H1 (cell line): ENCODE results near the gene GIPC2. TPM values are rescaled to one million over a fixed set of nuclear protein-coding genes. Genes with fewer than 3 reads are reported as not detected.

Source experiments
- CTCF ChIA-PET: fragments of 300-600 bp; sonication (Branson Sonifier 250); formaldehyde crosslinking; loops from one replicate; lab custom pipeline; 2021; ENCODE audit not compliant: partially characterized antibody; lab: Charles Lee
- POLR2A ChIA-PET: fragments of 300-600 bp; sonication (Branson Sonifier 250); formaldehyde crosslinking; loops from one replicate; lab custom pipeline; 2021; ENCODE audit warnings: inconsistent platforms; ENCODE audit not compliant: partially characterized antibody; lab: Charles Lee
- DNase-seq, 2 experiments: peaks; one replicate each; pipeline versions ENCODE4 v3.0.0 to v3.0.0-alpha.2; 2010 to 2022; ENCODE audit warnings: low spot score in 2 of 2, low read depth in 1 of 2, mixed read lengths in 1 of 2
- FAIRE-seq: peaks from 2 replicates; lab custom pipeline; 2011; peaks lifted over from hg19 to GRCh38; lab: Jason Lieb, UNC
- H2AFZ ChIP-seq: 2 replicates; pipeline ENCODE4 v1.8.1; 2012; ENCODE audit warnings: low read length, inconsistent platforms
- H2AK5ac ChIP-seq: 2 replicates; pipeline ENCODE4 v1.6.1; 2013; ENCODE audit warnings: low read depth, low read length
- H2BK120ac ChIP-seq: replicated peaks from 2 replicates; pipeline ENCODE3; 2013; ENCODE audit warnings: low read depth, low read length, inconsistent platforms
- H2BK12ac ChIP-seq: 2 replicates; pipeline ENCODE4 v1.6.1; 2013; ENCODE audit warnings: low read depth, low read length
- H2BK15ac ChIP-seq: 2 replicates; pipeline ENCODE4 v1.6.1; 2013; ENCODE audit warnings: low read length
- H2BK20ac ChIP-seq: 2 replicates; pipeline ENCODE4 v1.6.1; 2013; ENCODE audit warnings: low read length
- H2BK5ac ChIP-seq: 2 replicates; pipeline ENCODE4 v1.6.1; 2013; ENCODE audit warnings: low read depth, low read length
- H3K14ac ChIP-seq: 2 replicates; pipeline ENCODE4 v1.6.1; 2013; ENCODE audit warnings: inconsistent platforms; ENCODE audit not compliant: insufficient read length
- H3K18ac ChIP-seq: 2 replicates; pipeline ENCODE4 v1.6.1; 2013; ENCODE audit warnings: low read length; ENCODE audit errors: extremely low read depth
- H3K23ac ChIP-seq: 2 replicates; pipeline ENCODE4 v1.6.1; 2013; ENCODE audit warnings: inconsistent platforms; ENCODE audit not compliant: insufficient read length
- H3K23me2 ChIP-seq: 2 replicates; pipeline ENCODE4 v1.6.1; 2013; ENCODE audit warnings: low read depth, low read length
- H3K27ac ChIP-seq: 2 replicates; pipeline ENCODE4 v1.6.1; 2011; ENCODE audit warnings: low read depth, low read length, inconsistent platforms
- H3K27me3 ChIP-seq, 4 experiments: replicated peaks in 1 of 4; 1 replicate in 1 of 4; 2 replicates in 3 of 4; pipeline versions ENCODE4 v1.6.1 to v1.8.1; 2011 to 2013; ENCODE audit warnings: low read length in 3 of 4, mild to moderate bottlenecking in 3 of 4, inconsistent platforms in 2 of 4, mixed read lengths in 2 of 4, moderate library complexity in 1 of 4; ENCODE audit not compliant: control insufficient read depth in 3 of 4, insufficient read depth in 3 of 4; ENCODE audit errors: extremely low read depth in 1 of 4
- H3K36me3 ChIP-seq, 4 experiments: 2 replicates each; pipeline versions ENCODE4 v1.6.1 to v1.8.1; 2011 to 2013; ENCODE audit warnings: mild to moderate bottlenecking in 4 of 4, low read length in 3 of 4, moderate library complexity in 2 of 4, control low read depth in 1 of 4, inconsistent platforms in 1 of 4; ENCODE audit not compliant: insufficient read depth in 4 of 4, control insufficient read depth in 2 of 4
- H3K4ac ChIP-seq: replicated peaks from 2 replicates; pipeline ENCODE3; 2013; ENCODE audit warnings: low read length, low read depth, mixed read lengths, inconsistent platforms; ENCODE audit not compliant: insufficient read length
- H3K4me1 ChIP-seq, 4 experiments: replicated peaks in 1 of 4; 1 replicate in 1 of 4; 2 replicates in 3 of 4; pipeline versions ENCODE4 v1.6.1 to v1.8.1; 2011 to 2013; ENCODE audit warnings: low read length in 3 of 4, inconsistent platforms in 2 of 4, mixed read lengths in 1 of 4; ENCODE audit not compliant: insufficient read depth in 4 of 4, control insufficient read depth in 3 of 4
- H3K4me2 ChIP-seq, 2 experiments: 2 replicates each; pipeline versions ENCODE4 v1.6.1 to v1.8.1; 2011 to 2013; ENCODE audit warnings: low read depth in 2 of 2, low read length in 2 of 2, control low read depth in 1 of 2, inconsistent platforms in 1 of 2, mild to moderate bottlenecking in 1 of 2; ENCODE audit not compliant: insufficient read depth in 1 of 2
- H3K4me3 ChIP-seq, 4 experiments: fragments of 200-600, 300-600 bp in 1 of 4; sonication (generic), shearing (Covaris generic), sonication (Bioruptor Twin) in 1 of 4; 2 replicates each; pipeline versions ENCODE4 v1.5.1 to v1.8.1; 2011 to 2016; ENCODE audit warnings: low read length in 4 of 4, low read depth in 3 of 4, control low read depth in 2 of 4, inconsistent platforms in 2 of 4, mild to moderate bottlenecking in 2 of 4, mixed read lengths in 1 of 4, moderate library complexity in 1 of 4; ENCODE audit not compliant: insufficient read depth in 2 of 4; ENCODE audit errors: extremely low read depth in 1 of 4
- H3K56ac ChIP-seq: replicated peaks from 2 replicates; pipeline ENCODE3; 2013; ENCODE audit warnings: low read depth, mild to moderate bottlenecking, mixed read lengths, low read length, inconsistent platforms; ENCODE audit not compliant: insufficient read length
- H3K79me1 ChIP-seq: 2 replicates; pipeline ENCODE4 v1.6.1; 2013; ENCODE audit warnings: low read depth, low read length, control low read depth
- H3K79me2 ChIP-seq, 2 experiments: 2 replicates each; pipeline versions ENCODE4 v1.6.1 to v1.8.1; 2012 to 2013; ENCODE audit warnings: low read length in 2 of 2, mild to moderate bottlenecking in 2 of 2, inconsistent platforms in 1 of 2; ENCODE audit not compliant: insufficient read depth in 2 of 2, control insufficient read depth in 1 of 2
- H3K9ac ChIP-seq, 4 experiments: replicated peaks in 1 of 4; 1 replicate in 1 of 4; 2 replicates in 3 of 4; pipeline versions ENCODE4 v1.6.1 to v1.8.1; 2011 to 2013; ENCODE audit warnings: low read depth in 3 of 4, low read length in 3 of 4, control low read depth in 2 of 4, mild to moderate bottlenecking in 2 of 4, moderate library complexity in 2 of 4, inconsistent platforms in 1 of 4; ENCODE audit errors: extremely low read depth in 1 of 4
- H3K9me3 ChIP-seq, 2 experiments: 2 replicates each; pipeline versions ENCODE4 v1.6.1 to v1.8.1; 2012 to 2013; ENCODE audit warnings: mild to moderate bottlenecking in 2 of 2, moderate library complexity in 2 of 2, control low read depth in 1 of 2, inconsistent platforms in 1 of 2, low read depth in 1 of 2, low read length in 1 of 2, mixed read lengths in 1 of 2; ENCODE audit not compliant: insufficient read depth in 2 of 2
- H4K20me1 ChIP-seq, 2 experiments: replicated peaks in 1 of 2; 2 replicates each; pipeline versions ENCODE3 to v1.8.1; 2011 to 2013; ENCODE audit warnings: inconsistent platforms in 2 of 2, low read length in 2 of 2, mild to moderate bottlenecking in 1 of 2; ENCODE audit not compliant: insufficient read depth in 2 of 2, control insufficient read depth in 1 of 2
- H4K5ac ChIP-seq: 2 replicates; pipeline ENCODE4 v1.6.1; 2013; ENCODE audit warnings: low read length, low read depth, mixed read lengths, inconsistent platforms; ENCODE audit not compliant: insufficient read length
- H4K8ac ChIP-seq: 2 replicates; pipeline ENCODE4 v1.8.0; 2013; ENCODE audit warnings: mild to moderate bottlenecking, moderate library complexity, low read length, inconsistent platforms; ENCODE audit not compliant: insufficient read depth; ENCODE audit errors: extremely low read depth
- H4K91ac ChIP-seq: replicated peaks from 2 replicates; pipeline ENCODE3; 2013; ENCODE audit warnings: low read length, mixed read lengths, inconsistent platforms; ENCODE audit not compliant: insufficient read length
- ATF2 ChIP-seq: IDR thresholded peaks from 2 replicates; pipeline ENCODE4 v1.6.1; 2012; ENCODE audit warnings: low read length, inconsistent platforms
- CTBP2 ChIP-seq: IDR thresholded peaks from 2 replicates; pipeline ENCODE4 v1.7.0; 2011; ENCODE audit warnings: borderline replicate concordance, mild to moderate bottlenecking, moderate library complexity, mixed read lengths, low read length; ENCODE audit not compliant: insufficient read depth, insufficient read length
- E2F6 ChIP-seq: IDR thresholded peaks from 2 replicates; pipeline ENCODE4 v1.6.1; 2012; ENCODE audit warnings: inconsistent platforms
- EZH2 ChIP-seq: fragments of 200-600 bp; sonication (generic); IDR thresholded peaks from 2 replicates; pipeline ENCODE4 v1.7.1; 2012; ENCODE audit warnings: low read depth, mild to moderate bottlenecking, moderate library complexity, low read length, inconsistent platforms; ENCODE audit not compliant: severe bottlenecking
- HDAC6 ChIP-seq: IDR thresholded peaks from one replicate; pipeline ENCODE4 v1.7.1; 2012; ENCODE audit warnings: low read depth, mild to moderate bottlenecking, inconsistent platforms, low read length, moderate library complexity
- KDM5A ChIP-seq: fragments of 200-600 bp; IDR thresholded peaks from 2 replicates; pipeline ENCODE4 v1.7.1; 2012; ENCODE audit warnings: mild to moderate bottlenecking, low read length, inconsistent platforms, mixed read lengths
- POLR2AphosphoS5 ChIP-seq: IDR thresholded peaks from 2 replicates; pipeline ENCODE4 v1.6.1; 2011; ENCODE audit warnings: low read depth, low read length
- RBBP5 ChIP-seq: IDR thresholded peaks from 2 replicates; pipeline ENCODE4 v1.7.1; 2012; ENCODE audit warnings: low read depth, mild to moderate bottlenecking, inconsistent platforms, low read length, moderate library complexity, borderline replicate concordance
- SIX5 ChIP-seq: IDR thresholded peaks from 2 replicates; pipeline ENCODE4 v1.6.1; 2011; ENCODE audit warnings: mild to moderate bottlenecking, low read depth, low read length
- SUZ12 ChIP-seq: fragments of 200-600 bp; sonication (generic); IDR thresholded peaks from 2 replicates; pipeline ENCODE4 v1.6.1; 2012; ENCODE audit warnings: mild to moderate bottlenecking, inconsistent platforms, low read length, moderate library complexity, mixed read lengths
- USF2 ChIP-seq: IDR thresholded peaks from 2 replicates; pipeline ENCODE4 v1.6.1; 2011; ENCODE audit warnings: low read length, improper control_type of control experiment
- polyA plus RNA-seq, 7 experiments: library from polyadenylated mRNA; depleted of rRNA in 3 of 7; stranded (reverse) in 5 of 7; unstranded in 2 of 7; fragments of >200 nt in 5 of 7; fragments of 200-250 nt in 2 of 7; gene quantifications; 1 replicate in 5 of 7; 2 replicates in 1 of 7; 4 replicates in 1 of 7; pipeline versions ENCODE4 v1.2.1 to v1.2.3, GENCODE V29; 2011 to 2013; ENCODE audit warnings: missing spikeins in 2 of 7, mixed read lengths in 2 of 7
- total RNA-seq: library from RNA; stranded (reverse); fragmentation: NEBNext Ultra II Directional; extraction: Animal tissue kit (Norgen Biotek cat#: 25700); gene quantifications from 2 replicates; pipeline ENCODE4 v1.2.1, GENCODE V29; 2021

Gene GIPC2
- total and polyA plus RNA-seq, 2 of the 8 experiments (the other 6 are each of a cell fraction or from before 2014, with no cell fraction given) = 0.29 to 0.69 TPM

GRCh38 chr1:78054559-78054958 is 8.8 kb downstream of the GIPC2 start:
- no peak overlapping the region for H3K4me2 ChIP-seq
- DNase-seq (no peak), FAIRE-seq (no peak)
- H3K36me3 ChIP-seq = no peaks in the 10 kb centered on the region
- no peak overlapping the region for H4K8ac ChIP-seq
- H2BK12ac ChIP-seq = no peak overlapping the region
- no peak overlapping the region for H3K56ac ChIP-seq
- no peak overlapping the region for H3K4me3 ChIP-seq
- ChIA-PET POLR2A (interaction anchor here (1.4 kb wide), 1 partner anchor 74 kb away, joined by 3 read pairs; no protein-coding TSS in a partner anchor), CTCF (interaction anchor here (1.4 kb wide), 1 partner anchor 8 kb away, joined by 4 read pairs; the partner anchor contains the start of gene GIPC2)
- no peak overlapping the region for H2BK120ac ChIP-seq
- H2AFZ ChIP-seq = no peak overlapping the region
- no peak overlapping the region for H2BK5ac ChIP-seq
- H3K27ac ChIP-seq = no peak overlapping the region
- no peak overlapping the region for H3K23ac ChIP-seq
- no peak overlapping the region for H3K18ac ChIP-seq
- H3K9me3 ChIP-seq = no peaks in the 10 kb centered on the region
- H3K23me2 ChIP-seq = no peaks in the 10 kb centered on the region
- H4K91ac ChIP-seq = no peak overlapping the region
- no peak overlapping the region for H2BK20ac ChIP-seq
- H4K5ac ChIP-seq = no peak overlapping the region
- no peaks in the 10 kb centered on the region for H3K79me2 ChIP-seq
- no peaks in the 10 kb centered on the region for H3K79me1 ChIP-seq
- H3K9ac ChIP-seq = no peak overlapping the region
- no peaks in the 10 kb centered on the region for H4K20me1 ChIP-seq
- H3K4ac ChIP-seq = no peak overlapping the region
- no peaks in the 10 kb centered on the region for H3K27me3 ChIP-seq
- no peak overlapping the region for H2AK5ac ChIP-seq
- H3K4me1 ChIP-seq = peaks cover 0 to 4% (median 0%) of the 10 kb centered on the region in 4 experiments; a peak in 1 of 7 replicates
- H2BK15ac ChIP-seq = no peak overlapping the region
- H3K14ac ChIP-seq = no peak overlapping the region
- TF ChIP-seq USF2 (no peak), HDAC6 (no peak), RBBP5 (no peak), SUZ12 (no peak), SIX5 (no peak), E2F6 (no peak), ATF2 (no peak), EZH2 (no peak), POLR2AphosphoS5 (no peak), CTBP2 (no peak), KDM5A (no peak)
